Measurements from ENCODE around the gene TMEM151B. TPM values are rescaled to one million over a fixed set of nuclear protein-coding genes. Genes with fewer than 3 reads are reported as not detected.

The TMEM151B gene
- total and polyA plus RNA-seq, 5 donors = 0.26 to 1.1 (median 0.88) TPM; not detected in 2

DNA sequence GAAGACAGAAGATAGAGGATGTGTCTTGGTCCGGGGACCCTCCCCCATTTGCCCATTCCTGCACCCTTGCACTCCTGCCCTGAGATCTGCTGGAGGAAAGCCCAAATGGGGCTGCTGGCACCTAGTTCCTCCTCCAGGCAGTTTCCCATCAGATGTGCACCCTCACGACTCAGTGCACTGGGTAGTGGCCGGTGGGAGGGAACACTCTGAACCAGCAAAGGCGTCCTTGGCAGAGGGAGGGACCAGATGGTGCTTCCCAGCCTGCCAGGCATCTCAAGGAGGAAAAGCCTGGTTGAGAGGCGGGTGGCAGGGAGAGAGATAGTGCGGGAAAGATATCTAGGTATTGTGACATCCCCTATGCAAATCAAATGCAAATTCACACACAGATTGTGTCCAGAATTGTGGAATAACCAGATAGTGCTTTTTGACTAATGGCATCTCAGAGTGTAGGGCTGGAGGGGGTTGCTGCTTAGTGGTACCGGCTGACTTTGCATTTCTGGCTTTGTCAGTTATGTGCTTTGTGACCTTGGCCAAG is 19.5 kb downstream of the TMEM151B start:
- no peak for ATAC-seq
- Histone ChIP-seq H3K27ac (ENCODE audit: low read length) (no peak overlapping the region), H3K27me3 (ENCODE audit: control insufficient read depth, insufficient read depth) (no peaks in the 10 kb centered on the region), H3K4me3 (ENCODE audit: low read length) (no peak overlapping the region), H3K4me1 (ENCODE audit: control insufficient read depth, insufficient read depth, low read length) (no peaks in the 10 kb centered on the region), H3K9me3 (ENCODE audit: control insufficient read depth, low read length) (no peaks in the 10 kb centered on the region)
- intact Hi-C loops (cut with DNase I) = no loop called here
- 48% methylated on average over 7 of the region's 7 CpGs for WGBS
- DNase-seq = no peak

DNA sequence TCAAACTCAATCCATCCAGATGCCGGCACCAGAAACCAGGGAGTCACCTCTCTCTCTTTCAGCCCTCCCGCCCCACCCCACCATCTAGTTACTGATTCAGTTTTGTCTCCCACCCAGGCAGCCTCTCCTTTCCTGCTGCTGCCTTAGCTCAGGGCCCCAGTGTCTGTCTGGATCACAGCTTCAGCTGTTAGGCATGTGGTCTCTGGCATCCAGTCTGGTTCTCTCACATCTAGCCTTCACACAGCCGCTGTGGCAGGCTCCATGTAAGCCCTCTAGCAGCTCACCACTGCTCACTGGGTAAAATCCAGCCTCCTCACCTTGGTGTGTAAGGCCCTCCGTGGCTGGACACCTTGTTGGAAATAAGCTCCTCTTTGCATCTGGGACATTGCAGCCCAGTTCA is 21.6 kb downstream of the TMEM151B start:
- intact Hi-C loops (cut with DNase I) = no loop called here
- H3K4me3 ChIP-seq (ENCODE audit: low read length) = no peak overlapping the region
- ATAC-seq (no peak), DNase-seq (no peak)
- no peaks in the 10 kb centered on the region for H3K9me3 ChIP-seq (ENCODE audit: control insufficient read depth, low read length)
- no peak overlapping the region for H3K27ac ChIP-seq (ENCODE audit: low read length)
- peaks cover 1% of the 10 kb centered on the region for H3K4me1 ChIP-seq (ENCODE audit: control insufficient read depth, insufficient read depth, low read length)
- H3K27me3 ChIP-seq (ENCODE audit: control insufficient read depth, insufficient read depth) = no peaks in the 10 kb centered on the region
- 69% methylated on average over 4 of the region's 4 CpGs for WGBS

- 79% methylated on average over 4 of the region's 4 CpGs for WGBS
- H3K27me3 ChIP-seq (ENCODE audit: control insufficient read depth, insufficient read depth) = no peaks in the 10 kb centered on the region
- no peaks in the 10 kb centered on the region for H3K9me3 ChIP-seq (ENCODE audit: control insufficient read depth, low read length)
- H3K4me1 ChIP-seq (ENCODE audit: control insufficient read depth, insufficient read depth, low read length) = peaks cover 4% of the 10 kb centered on the region
- H3K27ac ChIP-seq (ENCODE audit: low read length) = no peak overlapping the region
- ATAC-seq (no peak), DNase-seq (no peak)
- no peak overlapping the region for H3K4me3 ChIP-seq (ENCODE audit: low read length)
- intact Hi-C loops (cut with DNase I) = no loop called here
Measured at GRCh38 chr6:44292661-44293365, 22.6 kb downstream of the TMEM151B start.

GRCh38 chr6:44294832-44295791 is 24.9 kb downstream of the TMEM151B start:
- WGBS = 72% methylated on average over 7 of the region's 7 CpGs

GRCh38 chr6:44297063-44298038 is 27.1 kb downstream of the TMEM151B start:
- Histone ChIP-seq H3K4me1 (ENCODE audit: control insufficient read depth, insufficient read depth, low read length) (peaks cover 4% of the 10 kb centered on the region), H3K27ac (ENCODE audit: low read length) (no peak overlapping the region), H3K27me3 (ENCODE audit: control insufficient read depth, insufficient read depth) (no peaks in the 10 kb centered on the region), H3K4me3 (ENCODE audit: low read length) (peak overlapping the region; percentile 41), H3K9me3 (ENCODE audit: control insufficient read depth, low read length) (no peaks in the 10 kb centered on the region)
- DNase-seq (peak; percentile 43 to 82 (median 78)), ATAC-seq (peak; percentile 67 to 83)
- intact Hi-C loops (cut with DNase I) = no loop called here
- WGBS = under 1% methylated on average over 86 of the region's 86 CpGs

More at GRCh38 chr6:44294832-44295791, 24.9 kb downstream of the TMEM151B start:
- intact Hi-C loops (cut with DNase I) = no loop called here
- H3K27ac ChIP-seq (ENCODE audit: low read length) = no peak overlapping the region
- peaks cover 4% of the 10 kb centered on the region for H3K4me1 ChIP-seq (ENCODE audit: control insufficient read depth, insufficient read depth, low read length)
- H3K27me3 ChIP-seq (ENCODE audit: control insufficient read depth, insufficient read depth) = no peaks in the 10 kb centered on the region
- H3K9me3 ChIP-seq (ENCODE audit: control insufficient read depth, low read length) = no peaks in the 10 kb centered on the region
- no peak for DNase-seq
- ATAC-seq = no peak
- no peak overlapping the region for H3K4me3 ChIP-seq (ENCODE audit: low read length)

GRCh38 chr6:44298055-44298803 is 28.0 kb downstream of the TMEM151B start:
- 37% methylated on average over 20 of the region's 20 CpGs for whole genome bisulfite sequencing
- peak in 1 of 2 donors; percentile 11 for ATAC-seq

GRCh38 chr6:44298864-44299263 is 28.6 kb downstream of the TMEM151B start:
- intact Hi-C loops (cut with DNase I) = no loop called here
- H3K27ac ChIP-seq (ENCODE audit: low read length) = no peak overlapping the region
- no peak overlapping the region for H3K4me3 ChIP-seq (ENCODE audit: low read length)
- ATAC-seq (no peak), DNase-seq (no peak)
- H3K27me3 ChIP-seq (ENCODE audit: control insufficient read depth, insufficient read depth) = no peaks in the 10 kb centered on the region
- no peaks in the 10 kb centered on the region for H3K9me3 ChIP-seq (ENCODE audit: control insufficient read depth, low read length)
- WGBS = 85% methylated on average over 3 of the region's 3 CpGs
- H3K4me1 ChIP-seq (ENCODE audit: control insufficient read depth, insufficient read depth, low read length) = peaks cover 4% of the 10 kb centered on the region

More at GRCh38 chr6:44298055-44298803, 28.0 kb downstream of the TMEM151B start:
- Histone ChIP-seq H3K4me3 (ENCODE audit: low read length) (no peak overlapping the region), H3K9me3 (ENCODE audit: control insufficient read depth, low read length) (no peaks in the 10 kb centered on the region), H3K4me1 (ENCODE audit: control insufficient read depth, insufficient read depth, low read length) (peaks cover 4% of the 10 kb centered on the region), H3K27me3 (ENCODE audit: control insufficient read depth, insufficient read depth) (no peaks in the 10 kb centered on the region), H3K27ac (ENCODE audit: low read length) (no peak overlapping the region)
- intact Hi-C loops (cut with DNase I) = no loop called here
- no peak for DNase-seq

DNA sequence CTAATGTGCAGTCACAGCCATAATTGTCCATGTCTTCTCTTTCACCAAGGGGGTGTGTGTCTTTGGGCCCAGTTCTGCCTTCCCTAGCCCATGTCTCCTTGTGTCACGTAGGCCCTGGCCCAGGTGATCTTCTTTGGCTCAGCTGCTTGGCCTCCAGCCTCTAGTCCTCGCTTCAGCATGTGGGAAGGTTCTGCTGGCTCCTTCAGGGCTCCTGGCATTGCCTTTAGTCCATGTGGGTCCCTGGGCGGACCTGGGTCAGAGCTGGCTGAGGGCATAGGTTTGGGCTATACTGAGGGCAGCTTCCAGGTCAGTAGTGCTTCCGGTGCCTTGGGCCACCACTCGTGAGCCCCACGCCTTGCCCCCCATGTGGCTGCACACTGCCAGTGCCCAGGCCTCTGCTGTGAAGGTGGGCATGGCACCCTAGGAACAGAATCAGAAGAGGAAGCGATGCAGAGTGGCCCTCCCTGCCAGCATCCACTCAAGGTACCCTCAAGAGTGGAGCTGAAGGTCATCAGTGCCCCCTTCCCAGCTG is 30.1 kb downstream of the TMEM151B start:
- Histone ChIP-seq H3K27ac (ENCODE audit: low read length) (no peak overlapping the region), H3K4me1 (ENCODE audit: control insufficient read depth, insufficient read depth, low read length) (peaks cover 4% of the 10 kb centered on the region), H3K4me3 (ENCODE audit: low read length) (no peak overlapping the region), H3K27me3 (ENCODE audit: control insufficient read depth, insufficient read depth) (no peaks in the 10 kb centered on the region), H3K9me3 (ENCODE audit: control insufficient read depth, low read length) (no peaks in the 10 kb centered on the region)
- WGBS = 90% methylated on average over 7 of the region's 7 CpGs
- intact Hi-C loops (cut with DNase I) = no loop called here
- no peak for DNase-seq
- ATAC-seq = no peak

- DNase-seq = no peak
- 94% methylated on average over 8 of the region's 8 CpGs for WGBS
- no peak overlapping the region for H3K4me3 ChIP-seq (ENCODE audit: low read length)
Measured at GRCh38 chr6:44301106-44301505, 30.9 kb downstream of the TMEM151B start.

More at GRCh38 chr6:44301106-44301505, 30.9 kb downstream of the TMEM151B start:
- no peaks in the 10 kb centered on the region for H3K9me3 ChIP-seq (ENCODE audit: control insufficient read depth, low read length)
- no peak for ATAC-seq
- H3K27me3 ChIP-seq (ENCODE audit: control insufficient read depth, insufficient read depth) = no peaks in the 10 kb centered on the region
- intact Hi-C loops (cut with DNase I) = no loop called here
- H3K4me1 ChIP-seq (ENCODE audit: control insufficient read depth, insufficient read depth, low read length) = peaks cover 4% of the 10 kb centered on the region
- no peak overlapping the region for H3K27ac ChIP-seq (ENCODE audit: low read length)
